HG02588 (cell line): Measurements from ENCODE around the gene COX19.
"Not testable (repeated sequence)": the region's sequence is repeated elsewhere in the genome, so short reads cannot be mapped to it uniquely, and the experiment has no call there.

Source experiments
- ATAC-seq: cut with Tn5 transposase; IDR thresholded peaks from one replicate; pipeline ENCODE4 v1.9.1; 2021; ENCODE audit warnings: mild to moderate bottlenecking, moderate library complexity; ENCODE audit not compliant: unreplicated experiment

Gene COX19

GRCh38 chr7:1011297-1012003, 36.1 kb upstream of the COX19 start:
- no peak for ATAC-seq

- ATAC-seq = no peak
Measured at GRCh38 chr7:1010226-1010625, 34.9 kb upstream of the COX19 start.

- ATAC-seq = no peak
Measured at GRCh38 chr7:1009747-1010146, 34.4 kb upstream of the COX19 start.

- no peak for ATAC-seq
Measured at GRCh38 chr7:1008733-1009363, 33.5 kb upstream of the COX19 start.

- ATAC-seq = no peak
Measured at GRCh38 chr7:1007901-1008300, 32.6 kb upstream of the COX19 start.

GRCh38 chr7:1005303-1005702, 30.0 kb upstream of the COX19 start:
- no peak for ATAC-seq

GRCh38 chr7:1004018-1004852, 28.9 kb upstream of the COX19 start:
- ATAC-seq = no peak

GRCh38 chr7:1002445-1002844, 27.1 kb upstream of the COX19 start:
- ATAC-seq = not testable (repeated sequence)

- not testable (repeated sequence) for ATAC-seq
Measured at GRCh38 chr7:1002026-1002425, 26.7 kb upstream of the COX19 start.

- not testable (repeated sequence) for ATAC-seq
Measured at GRCh38 chr7:1001069-1001770, 25.9 kb upstream of the COX19 start.

- ATAC-seq = no peak
Measured at GRCh38 chr7:999941-1000935, 24.9 kb upstream of the COX19 start.

GRCh38 chr7:999149-999879, 24.0 kb upstream of the COX19 start:
- ATAC-seq = no peak

GRCh38 chr7:997404-998395, 22.4 kb upstream of the COX19 start:
- no peak for ATAC-seq

- ATAC-seq = no peak
Measured at GRCh38 chr7:996079-996872, 20.9 kb upstream of the COX19 start.

- no peak for ATAC-seq
Measured at GRCh38 chr7:995571-995970, 20.2 kb upstream of the COX19 start.

GRCh38 chr7:994592-995308, 19.4 kb upstream of the COX19 start:
- no peak for ATAC-seq
